Mesendoderm (in vitro differentiated cells): ENCODE measurements around the gene ANKRD55.
"Not testable (repeated sequence)": the region's sequence is repeated elsewhere in the genome, so short reads cannot be mapped to it uniquely, and the experiment has no call there.

ENCODE experiments used
- DNase-seq: peaks from one replicate; pipeline ENCODE4 v3.0.0; 2013
- H2AK5ac ChIP-seq: 2 replicates; pipeline ENCODE4 v1.6.1; 2013; ENCODE audit warnings: low read length, inconsistent platforms
- H2BK120ac ChIP-seq: 2 replicates; pipeline ENCODE4 v1.6.1; 2013; ENCODE audit warnings: low read depth, mild to moderate bottlenecking, low read length, moderate library complexity, mixed read lengths
- H2BK15ac ChIP-seq: replicated peaks from 2 replicates; pipeline ENCODE4 v1.6.1; 2013; ENCODE audit warnings: low read depth, mild to moderate bottlenecking, moderate library complexity
- H2BK5ac ChIP-seq: 2 replicates; pipeline ENCODE4 v1.6.1; 2013; ENCODE audit warnings: low read length, inconsistent platforms
- H3K18ac ChIP-seq: 2 replicates; pipeline ENCODE4 v1.6.1; 2013; ENCODE audit warnings: mild to moderate bottlenecking, low read length, mixed read lengths
- H3K23ac ChIP-seq: one replicate; pipeline ENCODE4 v1.6.1; 2013; ENCODE audit warnings: low read length
- H3K27ac ChIP-seq: 2 replicates; pipeline ENCODE4 v1.5.1; 2013; ENCODE audit warnings: low read depth, mild to moderate bottlenecking, inconsistent platforms, low read length, moderate library complexity
- H3K27me3 ChIP-seq: 2 replicates; pipeline ENCODE4 v1.6.1; 2013; ENCODE audit warnings: low read length, control low read depth, mild to moderate bottlenecking, inconsistent platforms; ENCODE audit not compliant: insufficient read depth, poor library complexity
- H3K36me3 ChIP-seq: 2 replicates; pipeline ENCODE4 v1.6.1; 2013; ENCODE audit warnings: low read length, inconsistent platforms; ENCODE audit not compliant: control insufficient read depth, insufficient read depth
- H3K4ac ChIP-seq: one replicate; pipeline ENCODE4 v1.6.1; 2013; ENCODE audit warnings: low read depth, mild to moderate bottlenecking, low read length, moderate library complexity
- H3K4me1 ChIP-seq: 2 replicates; pipeline ENCODE4 v1.6.1; 2013; ENCODE audit warnings: low read depth, low read length, inconsistent platforms; ENCODE audit not compliant: control insufficient read depth
- H3K4me2 ChIP-seq: 2 replicates; pipeline ENCODE4 v1.6.1; 2013; ENCODE audit warnings: low read length
- H3K4me3 ChIP-seq: 2 replicates; pipeline ENCODE4 v1.5.1; 2013; ENCODE audit warnings: mild to moderate bottlenecking, low read length
- H3K56ac ChIP-seq: one replicate; pipeline ENCODE4 v1.6.1; 2013; ENCODE audit warnings: low read length
- H3K79me1 ChIP-seq: 2 replicates; pipeline ENCODE4 v1.6.1; 2013; ENCODE audit warnings: low read length, inconsistent platforms
- H3K79me2 ChIP-seq: 2 replicates; pipeline ENCODE4 v1.6.1; 2013; ENCODE audit warnings: mild to moderate bottlenecking, low read length; ENCODE audit not compliant: control insufficient read depth, insufficient read depth
- H3K9ac ChIP-seq: 2 replicates; pipeline ENCODE4 v1.6.1; 2013; ENCODE audit warnings: low read length, inconsistent platforms
- H4K5ac ChIP-seq: one replicate; pipeline ENCODE4 v1.6.1; 2013; ENCODE audit warnings: low read length
- H4K8ac ChIP-seq: one replicate; pipeline ENCODE4 v1.6.1; 2013; ENCODE audit warnings: low read depth, mild to moderate bottlenecking, control low read depth, low read length, moderate library complexity
- WGBS: extraction: QIAGEN DNeasy Blood & Tissue Kit; methylation state at CpG from one replicate; pipeline ENCODE4 v1.1.7; 2013; ENCODE audit warnings: low lambda C conversion rate, missing lambda C conversion rate; ENCODE audit not compliant: insufficient coverage; ENCODE audit errors: extremely low coverage; 5-methylcytosine and 5-hydroxymethylcytosine counted together

The ANKRD55 gene

DNA sequence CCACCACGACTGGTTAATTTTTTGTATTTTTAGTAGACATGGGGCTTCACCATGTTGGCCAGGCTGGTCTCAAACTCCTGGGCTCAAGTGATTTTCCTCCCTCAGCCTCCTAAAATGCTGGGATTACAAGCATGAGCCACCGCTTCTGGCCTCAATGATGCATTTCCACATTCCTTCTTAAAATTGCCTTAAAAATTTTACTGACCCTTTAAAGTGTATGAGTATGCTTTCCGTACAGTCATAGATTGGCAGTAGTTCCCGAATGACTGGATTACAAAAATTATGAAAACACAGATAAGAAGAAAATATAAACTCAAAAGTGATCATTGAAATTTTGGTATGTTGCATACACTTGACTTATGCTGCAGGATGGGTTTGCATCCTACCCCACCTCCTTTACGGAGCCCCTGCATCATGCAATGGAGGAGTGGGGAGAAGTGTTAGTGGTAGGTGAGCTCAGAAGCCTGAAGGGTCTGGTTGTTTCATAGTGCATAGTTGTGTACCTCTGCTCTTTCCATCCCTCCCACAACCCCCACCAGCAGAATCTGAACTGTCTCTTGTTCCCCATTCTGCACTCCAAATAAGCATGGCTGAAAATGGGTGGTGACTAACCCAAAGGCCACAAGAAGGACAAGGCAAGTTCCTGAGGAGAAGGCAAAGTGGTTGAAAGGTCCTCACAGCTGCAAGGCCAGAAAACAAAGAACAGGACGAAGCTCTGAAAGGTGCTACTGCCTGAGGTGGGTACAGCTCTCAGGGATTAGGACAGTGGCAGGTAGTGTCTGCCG lies 26.8 kb downstream of the ANKRD55 start:
- DNase-seq: no peak
- Histone ChIP-seq H2BK15ac (no peak overlapping the region), H3K79me1 (no peaks in the 10 kb centered on the region), H3K4me1 (no peaks in the 10 kb centered on the region), H3K27ac (no peak overlapping the region), H3K4ac (no peak overlapping the region), H3K23ac (peak overlapping the region; percentile 68), H2BK120ac (no peak overlapping the region), H3K18ac (no peak overlapping the region), H4K5ac (no peak overlapping the region), H3K27me3 (no peaks in the 10 kb centered on the region), H3K56ac (no peak overlapping the region), H3K4me2 (no peak overlapping the region), H4K8ac (no peak overlapping the region), H3K36me3 (no peaks in the 10 kb centered on the region), H3K4me3 (no peak overlapping the region), H3K79me2 (no peaks in the 10 kb centered on the region), H2BK5ac (no peak overlapping the region), H2AK5ac (no peak overlapping the region), H3K9ac (no peak overlapping the region)
- no CpG with 5 or more reads among the region's 7 CpGs for WGBS

DNA sequence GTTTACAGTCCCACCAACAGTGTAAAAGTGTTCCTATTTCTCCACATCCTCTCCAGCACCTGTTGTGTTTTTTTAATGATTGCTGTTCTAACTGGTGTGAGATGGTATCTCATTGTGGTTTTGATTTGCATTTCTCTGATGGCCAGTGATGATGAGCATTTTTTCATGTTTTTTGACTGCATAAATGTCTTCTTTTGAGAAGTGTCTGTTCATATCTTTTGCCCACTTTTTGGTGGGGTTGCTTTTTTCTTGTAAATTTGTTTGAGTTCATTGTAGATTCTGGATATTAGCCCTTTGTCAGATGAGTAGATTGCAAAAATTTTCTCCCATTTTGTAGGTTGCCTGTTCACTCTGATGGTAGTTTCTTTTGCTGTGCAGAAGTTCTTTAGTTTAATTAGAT lies 29.2 kb downstream of the ANKRD55 start:
- H3K23ac ChIP-seq, H2BK15ac ChIP-seq, H3K56ac ChIP-seq, H3K27ac ChIP-seq, H3K27me3 ChIP-seq, H3K4me1 ChIP-seq, H4K8ac ChIP-seq, H3K18ac ChIP-seq, H3K4me2 ChIP-seq, H2AK5ac ChIP-seq, H2BK120ac ChIP-seq, H3K4me3 ChIP-seq, H3K79me2 ChIP-seq, H3K79me1 ChIP-seq, H4K5ac ChIP-seq, H3K9ac ChIP-seq, H3K4ac ChIP-seq, DNase-seq, H3K36me3 ChIP-seq, H2BK5ac ChIP-seq: not testable (repeated sequence)

DNA sequence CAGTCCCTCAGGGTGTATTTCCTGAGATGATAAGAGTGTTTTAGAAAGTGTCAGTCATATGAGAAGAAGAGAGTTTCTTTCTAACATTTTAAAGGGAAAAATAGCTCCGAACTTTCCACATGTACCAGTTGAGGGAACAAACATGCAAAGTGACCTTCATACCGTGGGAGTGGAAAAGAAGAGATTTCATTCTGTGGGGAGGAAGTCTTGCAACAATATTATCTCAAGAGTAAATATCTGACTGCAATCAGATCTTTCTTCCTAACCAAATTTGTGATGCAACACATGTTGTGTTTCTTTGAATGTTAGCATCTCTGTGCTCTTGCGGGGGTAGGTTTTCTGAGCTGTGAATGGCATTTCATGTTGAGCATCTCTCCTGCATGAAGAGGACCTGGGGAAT lies 30.6 kb downstream of the ANKRD55 start:
- H3K56ac ChIP-seq: no peak overlapping the region
- H3K23ac ChIP-seq: no peak overlapping the region
- no peaks in the 10 kb centered on the region for H3K79me2 ChIP-seq
- H3K79me1 ChIP-seq: no peaks in the 10 kb centered on the region
- no peak for DNase-seq
- no peak overlapping the region for H4K5ac ChIP-seq
- no peak overlapping the region for H3K4ac ChIP-seq
- H2BK5ac ChIP-seq: no peak overlapping the region
- no peak overlapping the region for H2AK5ac ChIP-seq
- no peaks in the 10 kb centered on the region for H3K4me1 ChIP-seq
- no peak overlapping the region for H3K9ac ChIP-seq
- H3K27me3 ChIP-seq: no peaks in the 10 kb centered on the region
- H2BK15ac ChIP-seq: no peak overlapping the region
- no peak overlapping the region for H3K18ac ChIP-seq
- no peak overlapping the region for H3K27ac ChIP-seq
- no peak overlapping the region for H3K4me2 ChIP-seq
- H4K8ac ChIP-seq: no peak overlapping the region
- no peak overlapping the region for H2BK120ac ChIP-seq
- H3K36me3 ChIP-seq: no peaks in the 10 kb centered on the region
- H3K4me3 ChIP-seq: no peak overlapping the region
- no CpG with 5 or more reads among the region's 3 CpGs for WGBS

DNA sequence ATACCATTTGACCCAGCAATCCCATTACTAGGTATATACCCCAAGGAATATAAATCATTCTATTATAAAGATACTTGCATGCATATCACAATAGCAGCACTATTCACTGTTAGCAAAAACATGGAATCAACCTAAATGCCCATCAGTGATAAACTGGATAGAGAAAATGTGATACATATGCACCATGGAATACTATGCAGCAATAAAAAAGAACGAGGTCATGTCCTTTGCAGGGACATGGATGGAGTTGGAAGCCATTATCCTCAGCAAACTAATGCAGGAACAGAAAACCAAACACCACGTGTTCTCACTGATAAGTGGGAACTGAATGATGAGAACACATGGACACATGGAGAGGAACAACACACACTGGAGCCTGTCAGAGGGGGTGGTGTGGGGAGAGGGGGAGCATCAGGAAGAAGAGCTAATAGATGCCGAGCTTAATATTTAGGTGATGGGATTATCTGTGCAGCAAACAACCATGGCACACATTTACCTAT lies 31.3 kb downstream of the ANKRD55 start:
- H3K56ac ChIP-seq, H4K8ac ChIP-seq, DNase-seq, H3K4ac ChIP-seq, H3K4me1 ChIP-seq, H2BK15ac ChIP-seq, H2AK5ac ChIP-seq, H3K23ac ChIP-seq, H3K36me3 ChIP-seq, H3K4me2 ChIP-seq, H2BK120ac ChIP-seq, H3K79me2 ChIP-seq, H3K79me1 ChIP-seq, H4K5ac ChIP-seq, H3K4me3 ChIP-seq, H3K27ac ChIP-seq, H3K27me3 ChIP-seq, H3K18ac ChIP-seq, H2BK5ac ChIP-seq, H3K9ac ChIP-seq: not testable (repeated sequence)
- WGBS: no CpG with 5 or more reads among the region's 3 CpGs

DNA sequence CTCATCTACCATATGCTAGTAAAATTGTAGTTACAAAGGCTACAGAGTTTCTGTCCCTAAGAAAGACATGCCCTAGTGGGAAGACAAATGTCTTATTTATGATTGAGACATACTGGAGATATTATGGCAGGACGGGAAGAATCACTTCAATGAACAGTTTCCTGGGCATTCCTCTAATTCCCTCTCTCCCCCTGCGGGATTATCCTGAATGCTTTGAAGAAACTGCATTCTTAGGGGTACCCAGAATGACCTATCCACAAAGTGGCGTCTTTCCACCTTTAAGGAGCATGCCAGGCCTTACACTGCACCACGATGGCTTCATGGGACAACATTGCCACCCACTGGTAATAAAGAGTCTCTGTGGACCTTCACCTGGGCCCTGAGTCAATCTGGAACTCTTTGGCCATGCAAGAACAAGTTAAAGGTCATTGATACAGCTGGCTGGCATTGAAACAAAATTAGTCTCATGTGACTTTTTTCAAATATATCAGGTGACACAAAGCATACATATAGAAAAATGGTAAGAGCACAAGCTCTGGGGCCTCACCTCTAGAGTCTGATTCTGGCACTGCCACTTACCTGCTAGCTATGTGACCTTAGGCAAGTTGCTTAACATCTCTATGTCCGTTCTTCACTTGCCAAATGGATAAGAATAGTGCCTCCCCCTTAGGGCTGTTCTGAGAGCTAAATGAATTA lies 32.0 kb downstream of the ANKRD55 start:
- H3K27ac ChIP-seq: no peak overlapping the region
- no peaks in the 10 kb centered on the region for H3K36me3 ChIP-seq

More for the DNA sequence above, 32.0 kb downstream of the ANKRD55 start:
- no peak overlapping the region for H3K4ac ChIP-seq
- no peaks in the 10 kb centered on the region for H3K4me1 ChIP-seq
- H3K9ac ChIP-seq: no peak overlapping the region
- H3K23ac ChIP-seq: no peak overlapping the region
- H2AK5ac ChIP-seq: no peak overlapping the region
- H3K4me3 ChIP-seq: no peak overlapping the region
- H4K8ac ChIP-seq: no peak overlapping the region
- peak; percentile 94 for DNase-seq
- H3K79me1 ChIP-seq: no peaks in the 10 kb centered on the region
- H3K27me3 ChIP-seq: no peaks in the 10 kb centered on the region
- no peak overlapping the region for H2BK120ac ChIP-seq
- peak overlapping the region; percentile 45 for H2BK15ac ChIP-seq
- WGBS: no CpG with 5 or more reads among the region's 5 CpGs
- H3K56ac ChIP-seq: no peak overlapping the region
- H4K5ac ChIP-seq: no peak overlapping the region
- no peaks in the 10 kb centered on the region for H3K79me2 ChIP-seq
- H3K18ac ChIP-seq: no peak overlapping the region
- no peak overlapping the region for H3K4me2 ChIP-seq
- H2BK5ac ChIP-seq: no peak overlapping the region
